GM06990 (cell line): ENCODE results near the gene BTBD19.
A peak's percentile ranks its signal among the peaks of the same experiment; 100 is the strongest.
"Not testable (repeated sequence)": the region's sequence is repeated elsewhere in the genome, so short reads cannot be mapped to it uniquely, and the experiment has no call there.

Experiments
- DNase-seq: peaks from one replicate; pipeline ENCODE4 v3.0.0-alpha.2; 2011; ENCODE audit not compliant: insufficient read length; ENCODE audit errors: extremely low read depth
- H3K27me3 ChIP-seq: replicated peaks from 2 replicates; pipeline ENCODE4 v1.6.0; 2011; ENCODE audit warnings: low read length; ENCODE audit not compliant: control insufficient read depth, insufficient read depth
- H3K36me3 ChIP-seq: 2 replicates; pipeline ENCODE4 v1.5.1; 2011; ENCODE audit warnings: low read length; ENCODE audit not compliant: control insufficient read depth, insufficient read depth
- H3K4me3 ChIP-seq: replicated peaks from 2 replicates; pipeline ENCODE4 v1.5.1; 2011; ENCODE audit warnings: low read depth, mild to moderate bottlenecking, control low read depth, low read length
- TF ChIP-seq, protein P1 (sequence below): IDR thresholded peaks from 2 replicates; pipeline ENCODE4 v1.5.1; 2011; ENCODE audit warnings: low read length, control low read depth, mild to moderate bottlenecking, inconsistent platforms; ENCODE audit not compliant: insufficient read depth, poor library complexity, severe bottlenecking

BTBD19 gene

DNA sequence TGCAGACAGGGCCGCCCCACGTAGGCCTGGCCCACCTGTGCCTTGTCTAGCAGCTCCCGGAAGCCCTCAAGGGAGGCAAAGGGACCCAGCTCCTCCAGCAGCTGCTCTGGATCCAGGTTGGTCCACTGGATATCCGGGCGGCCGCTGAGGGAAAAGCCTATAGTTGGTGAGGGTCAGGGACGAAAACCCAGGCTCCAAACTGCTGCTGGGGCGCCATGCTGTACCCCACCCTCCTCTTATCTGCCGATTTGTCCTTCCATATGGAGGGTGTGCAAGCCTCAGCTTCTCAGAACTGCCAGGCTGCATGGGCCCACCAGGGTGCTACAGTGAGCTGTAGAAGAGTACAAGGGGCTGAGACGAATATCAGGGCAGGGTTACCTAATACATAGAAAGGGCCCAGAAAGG lies 22.6 kb downstream of the BTBD19 start:
- no peaks in the 10 kb centered on the region for H3K36me3 ChIP-seq
- no peak for DNase-seq
- H3K4me3 ChIP-seq, result no peak overlapping the region
- H3K27me3 ChIP-seq, result no peaks in the 10 kb centered on the region
- TF ChIP-seq, protein P1, sequence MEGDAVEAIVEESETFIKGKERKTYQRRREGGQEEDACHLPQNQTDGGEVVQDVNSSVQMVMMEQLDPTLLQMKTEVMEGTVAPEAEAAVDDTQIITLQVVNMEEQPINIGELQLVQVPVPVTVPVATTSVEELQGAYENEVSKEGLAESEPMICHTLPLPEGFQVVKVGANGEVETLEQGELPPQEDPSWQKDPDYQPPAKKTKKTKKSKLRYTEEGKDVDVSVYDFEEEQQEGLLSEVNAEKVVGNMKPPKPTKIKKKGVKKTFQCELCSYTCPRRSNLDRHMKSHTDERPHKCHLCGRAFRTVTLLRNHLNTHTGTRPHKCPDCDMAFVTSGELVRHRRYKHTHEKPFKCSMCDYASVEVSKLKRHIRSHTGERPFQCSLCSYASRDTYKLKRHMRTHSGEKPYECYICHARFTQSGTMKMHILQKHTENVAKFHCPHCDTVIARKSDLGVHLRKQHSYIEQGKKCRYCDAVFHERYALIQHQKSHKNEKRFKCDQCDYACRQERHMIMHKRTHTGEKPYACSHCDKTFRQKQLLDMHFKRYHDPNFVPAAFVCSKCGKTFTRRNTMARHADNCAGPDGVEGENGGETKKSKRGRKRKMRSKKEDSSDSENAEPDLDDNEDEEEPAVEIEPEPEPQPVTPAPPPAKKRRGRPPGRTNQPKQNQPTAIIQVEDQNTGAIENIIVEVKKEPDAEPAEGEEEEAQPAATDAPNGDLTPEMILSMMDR, result peak; percentile 5

DNA sequence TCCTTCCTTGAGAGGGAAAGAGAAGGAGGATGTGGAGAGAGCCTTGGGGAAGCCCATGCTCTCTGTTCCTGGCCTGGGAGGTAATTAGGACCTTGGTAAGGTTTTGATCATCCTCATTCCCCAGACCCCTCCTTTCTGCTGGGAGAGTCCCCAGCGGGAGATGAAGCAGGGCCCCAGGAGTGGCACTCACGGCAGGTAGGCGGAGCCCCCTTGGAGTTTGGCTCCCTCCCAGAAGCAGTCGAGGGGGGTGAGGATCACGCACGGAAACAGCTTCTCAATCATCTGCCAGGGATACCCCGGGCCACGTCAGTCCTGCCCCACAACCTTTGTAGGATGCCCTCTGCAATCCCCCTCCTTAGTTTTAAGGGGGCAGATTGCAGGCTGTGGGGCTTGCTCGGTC lies 23.2 kb downstream of the BTBD19 start:
- no peak for DNase-seq
- H3K27me3 ChIP-seq, result no peaks in the 10 kb centered on the region
- no peaks in the 10 kb centered on the region for H3K36me3 ChIP-seq
- H3K4me3 ChIP-seq, result no peak overlapping the region
- TF ChIP-seq, protein P1, result no peak

DNA sequence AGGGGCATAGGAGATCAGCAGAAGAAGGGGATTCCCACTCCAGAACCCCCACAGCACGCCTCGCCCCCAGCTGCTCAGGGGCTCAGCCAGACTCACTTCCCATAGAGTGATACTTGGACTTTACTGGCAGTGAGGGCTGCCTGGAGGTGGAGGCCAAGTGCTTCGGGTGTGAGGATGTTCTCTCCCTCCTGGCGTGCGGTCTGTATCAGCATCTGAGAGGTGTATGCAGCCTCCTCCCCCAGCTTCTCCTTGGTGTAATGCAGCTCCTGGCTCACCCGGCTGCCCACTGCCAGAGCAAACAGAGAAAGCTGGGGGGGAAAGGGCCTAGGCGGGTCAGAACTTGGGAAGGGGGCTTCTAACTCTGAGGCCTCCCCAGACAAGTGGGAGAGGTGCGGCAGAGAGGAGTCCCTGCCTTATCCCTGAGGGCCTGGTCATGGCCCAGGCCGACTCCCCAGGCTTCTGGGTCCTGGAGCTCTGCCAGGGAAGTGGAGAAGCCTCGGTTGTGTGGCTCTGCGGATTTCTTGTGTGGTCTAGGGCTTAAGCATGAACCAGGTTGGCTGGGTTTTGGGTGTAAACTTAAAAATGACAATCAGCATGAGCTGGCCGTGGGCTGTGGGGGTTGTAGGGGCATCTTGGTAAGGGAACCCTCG lies 23.9 kb downstream of the BTBD19 start:
- no peaks in the 10 kb centered on the region for H3K36me3 ChIP-seq
- TF ChIP-seq, protein P1, result no peak
- H3K4me3 ChIP-seq, result no peak overlapping the region
- H3K27me3 ChIP-seq, result no peaks in the 10 kb centered on the region
- DNase-seq, result no peak

DNA sequence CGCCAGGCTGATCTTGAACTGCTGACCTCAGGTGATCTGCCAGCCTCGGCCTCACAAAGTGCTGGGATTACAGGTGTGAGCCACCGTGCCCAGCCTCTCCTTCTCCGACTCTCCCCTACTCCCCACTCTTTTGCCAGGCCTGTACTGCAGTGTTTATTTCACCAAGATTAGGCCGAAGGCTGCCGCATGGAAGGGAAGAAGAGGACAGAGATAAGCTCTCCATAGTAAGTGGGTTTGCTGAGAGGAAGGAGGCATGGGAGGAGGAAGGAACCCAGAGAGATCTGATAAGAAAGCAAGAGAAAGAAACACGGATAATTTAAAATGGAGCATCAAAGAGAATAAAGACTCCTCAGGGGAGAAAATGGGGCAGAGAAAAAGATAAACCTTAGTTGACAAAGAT lies 26.0 kb downstream of the BTBD19 start:
- TF ChIP-seq, protein P1, result no peak
- Histone ChIP-seq H3K36me3 (no peaks in the 10 kb centered on the region), H3K27me3 (no peaks in the 10 kb centered on the region), H3K4me3 (no peak overlapping the region)
- no peak for DNase-seq

DNA sequence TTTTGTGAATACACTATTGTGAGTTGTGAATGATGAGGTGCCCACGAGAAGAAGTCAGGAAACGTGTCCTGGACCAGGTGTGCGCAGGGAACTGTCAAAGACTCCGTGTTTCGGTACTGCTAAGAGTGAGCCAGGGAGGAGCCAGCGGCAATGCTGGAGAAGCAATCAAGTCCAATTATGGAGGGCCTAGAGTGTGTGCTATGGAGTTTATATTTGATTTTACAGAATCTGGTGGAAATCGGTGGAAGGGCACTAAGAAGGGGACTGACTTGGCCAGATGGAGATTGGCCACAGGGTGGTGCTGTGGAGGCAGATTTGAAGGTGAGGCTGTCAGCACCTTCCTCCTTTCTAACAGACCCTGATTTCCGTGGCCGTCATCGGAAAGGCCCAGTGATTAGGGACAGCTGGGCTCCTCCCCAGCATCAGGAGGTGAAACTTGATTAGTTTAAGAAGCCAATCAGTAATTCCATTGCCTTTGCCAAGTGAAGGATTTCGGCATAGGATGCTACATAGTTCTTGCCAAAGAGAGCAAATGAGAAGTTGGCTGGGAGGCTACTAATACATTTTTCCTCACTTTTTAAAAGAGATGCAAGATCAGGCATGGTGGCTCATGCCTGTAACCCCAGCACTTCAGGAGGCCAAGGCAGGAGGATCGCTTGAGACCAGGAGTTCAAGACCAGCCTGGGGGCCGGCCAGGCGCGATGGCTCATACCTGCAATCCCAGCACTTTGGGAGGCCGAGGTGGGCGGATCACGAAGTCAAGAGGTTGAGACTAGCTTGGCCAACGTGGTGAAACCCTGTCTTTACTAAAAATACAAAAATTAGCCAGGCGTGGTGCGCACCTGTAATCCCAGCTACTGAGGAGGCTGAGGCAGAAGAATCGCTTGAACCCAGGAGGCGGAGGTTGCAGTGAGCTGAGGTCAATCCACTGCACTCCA lies 27.7 kb downstream of the BTBD19 start:
- Histone ChIP-seq H3K36me3 (no peaks in the 10 kb centered on the region), H3K27me3 (no peaks in the 10 kb centered on the region), H3K4me3 (no peak overlapping the region)
- peak; percentile 44 for DNase-seq
- TF ChIP-seq, protein P1, result peak; percentile 86

DNA sequence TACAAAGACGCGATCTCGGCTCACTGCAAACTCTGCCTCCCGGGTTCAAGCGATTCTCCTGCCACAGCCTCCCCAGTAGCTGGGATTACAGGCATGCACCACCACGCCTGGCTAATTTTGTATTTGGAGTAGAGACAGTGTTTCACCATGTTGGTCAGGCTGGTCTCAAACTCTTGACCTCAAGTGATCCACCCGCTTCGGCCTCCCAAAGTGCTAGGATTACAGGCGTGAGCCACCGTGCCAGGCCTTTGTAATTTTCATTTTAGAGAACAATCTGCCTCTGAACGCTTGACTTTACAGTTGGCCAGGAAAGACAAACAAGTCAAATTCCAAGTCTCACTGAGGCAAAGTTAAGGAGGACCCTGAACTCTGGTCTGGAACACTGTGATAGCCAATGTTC lies 30.0 kb downstream of the BTBD19 start:
- not testable (repeated sequence) for H3K36me3 ChIP-seq, H3K4me3 ChIP-seq, H3K27me3 ChIP-seq, DNase-seq
